HG02623 (cell line): Measurements from ENCODE around the gene UNC5B.

Source experiments
- ATAC-seq: cut with Tn5 transposase; IDR thresholded peaks from one replicate; pipeline ENCODE4 v1.9.1; 2021; ENCODE audit warnings: moderate library complexity; ENCODE audit not compliant: unreplicated experiment

The UNC5B gene

DNA sequence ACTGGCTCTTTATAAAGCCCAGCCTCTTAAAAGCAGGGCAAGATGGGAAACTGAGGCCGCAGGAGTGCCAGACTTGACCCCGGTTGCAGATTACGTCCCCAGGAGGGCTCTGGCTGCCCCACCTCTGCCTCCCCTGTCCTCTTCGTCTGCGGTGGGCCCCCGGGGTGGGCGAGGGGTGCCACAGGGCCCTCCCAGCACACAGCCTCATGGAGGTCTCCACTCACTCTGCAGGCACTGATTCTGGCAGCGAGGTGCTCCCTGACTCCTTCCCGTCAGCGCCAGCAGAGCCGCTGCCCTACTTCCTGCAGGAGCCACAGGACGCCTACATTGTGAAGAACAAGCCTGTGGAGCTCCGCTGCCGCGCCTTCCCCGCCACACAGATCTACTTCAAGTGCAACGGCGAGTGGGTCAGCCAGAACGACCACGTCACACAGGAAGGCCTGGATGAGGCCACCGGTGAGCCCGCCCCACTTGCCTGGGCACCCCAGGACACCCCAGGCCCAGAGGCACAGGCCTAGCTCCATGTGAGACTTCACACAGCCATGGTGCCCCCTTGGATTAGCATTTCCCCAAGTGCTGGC is 67.3 kb downstream of the UNC5B start:
- no peak for ATAC-seq

GRCh38 chr10:71280216-71280615 is 67.8 kb downstream of the UNC5B start:
- ATAC-seq = no peak

DNA sequence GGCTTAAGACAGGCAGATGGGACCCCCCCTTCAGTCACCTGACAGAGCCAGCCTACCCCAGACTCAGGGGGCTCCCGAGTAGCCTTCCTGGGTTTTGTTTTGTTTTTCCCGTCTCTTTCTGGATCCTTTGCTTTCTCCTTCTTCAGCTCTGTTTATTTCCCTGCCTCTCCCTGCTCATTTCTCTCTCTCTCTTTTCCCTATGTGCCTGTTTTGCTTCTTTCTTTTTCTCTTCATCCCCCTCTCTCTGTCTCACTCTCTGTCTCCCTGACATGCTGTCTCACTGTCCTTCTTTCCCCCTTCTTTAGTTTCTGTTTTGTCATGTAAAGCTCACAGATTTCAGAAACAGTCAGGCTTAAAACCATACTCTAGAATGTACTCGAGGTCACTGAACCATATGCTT is 68.5 kb downstream of the UNC5B start:
- no peak for ATAC-seq

DNA sequence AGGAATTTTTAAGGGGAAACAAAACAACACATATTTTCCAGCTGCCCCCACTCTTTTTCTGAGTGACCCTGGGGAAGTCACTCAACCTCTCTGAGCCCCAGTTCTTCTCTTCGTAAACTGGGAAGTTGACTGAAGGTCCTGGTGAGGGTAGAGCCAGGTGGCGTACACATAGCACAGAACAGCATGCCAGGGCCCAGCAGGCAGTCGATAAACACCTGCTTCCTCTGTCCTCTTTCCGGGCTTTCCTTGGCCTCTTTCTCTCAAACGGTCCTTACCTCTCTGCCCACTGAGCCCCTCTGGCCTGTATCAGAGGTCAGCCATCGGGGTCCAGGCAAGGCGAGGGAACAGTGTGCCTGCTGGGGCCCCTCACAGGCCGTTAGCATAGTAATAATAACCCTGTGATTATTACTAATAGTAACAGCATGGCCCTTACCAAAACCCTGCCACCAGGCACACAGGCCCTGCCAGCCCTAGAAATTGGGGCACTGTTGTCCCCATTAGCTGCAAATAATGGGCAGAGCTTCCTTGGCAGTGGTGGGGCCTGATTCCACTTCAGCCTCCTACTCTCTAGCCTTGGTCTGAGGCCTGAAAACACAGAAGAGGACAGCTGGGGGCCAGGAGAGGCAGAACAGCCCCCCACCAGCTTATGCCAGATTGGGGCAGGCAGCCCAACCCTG is 69.4 kb downstream of the UNC5B start:
- no peak for ATAC-seq

GRCh38 chr10:71282323-71282680 is 69.9 kb downstream of the UNC5B start:
- ATAC-seq = no peak

DNA sequence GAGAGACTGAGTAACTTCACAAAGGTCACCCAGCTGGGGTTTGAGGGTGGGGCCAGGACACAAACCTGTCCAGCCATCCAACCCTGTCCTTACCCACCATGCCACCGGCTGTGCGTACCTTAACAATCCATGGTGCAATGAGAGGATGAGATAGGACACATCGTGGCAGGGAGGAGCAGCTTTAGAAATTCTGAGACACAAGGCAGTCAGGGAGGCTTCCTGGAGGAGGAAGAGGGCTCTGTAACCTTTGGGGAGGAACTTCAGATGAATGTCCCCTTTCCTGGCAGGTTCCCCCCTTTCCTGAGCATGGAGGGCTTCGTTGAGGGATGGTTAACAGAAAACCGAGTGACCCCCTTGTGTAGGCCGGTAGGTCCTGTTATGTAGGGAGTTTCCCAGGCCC is 71.0 kb downstream of the UNC5B start:
- no peak for ATAC-seq

GRCh38 chr10:71283876-71284275 is 71.5 kb downstream of the UNC5B start:
- ATAC-seq = no peak

- ATAC-seq = no peak
Observed at GRCh38 chr10:71284544-71285179, 72.3 kb downstream of the UNC5B start.

DNA sequence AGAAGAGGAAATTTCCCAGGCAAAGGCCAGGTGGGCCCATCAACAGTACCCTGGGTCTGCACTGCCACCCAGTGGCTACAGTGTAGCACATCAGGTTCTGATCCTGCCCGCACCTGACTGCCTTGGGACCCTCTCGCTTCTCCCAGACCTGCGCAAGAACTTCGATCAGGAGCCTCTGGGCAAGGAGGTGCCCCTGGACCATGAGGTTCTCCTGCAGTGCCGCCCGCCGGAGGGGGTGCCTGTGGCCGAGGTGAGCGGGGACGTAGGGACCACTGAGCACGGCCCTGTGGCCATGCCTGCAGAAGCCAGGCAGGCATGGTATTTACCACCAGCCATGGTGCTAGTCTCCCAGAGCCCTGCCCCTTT is 72.8 kb downstream of the UNC5B start:
- no peak for ATAC-seq

- no peak for ATAC-seq
Observed at GRCh38 chr10:71285986-71286385, 73.6 kb downstream of the UNC5B start.

DNA sequence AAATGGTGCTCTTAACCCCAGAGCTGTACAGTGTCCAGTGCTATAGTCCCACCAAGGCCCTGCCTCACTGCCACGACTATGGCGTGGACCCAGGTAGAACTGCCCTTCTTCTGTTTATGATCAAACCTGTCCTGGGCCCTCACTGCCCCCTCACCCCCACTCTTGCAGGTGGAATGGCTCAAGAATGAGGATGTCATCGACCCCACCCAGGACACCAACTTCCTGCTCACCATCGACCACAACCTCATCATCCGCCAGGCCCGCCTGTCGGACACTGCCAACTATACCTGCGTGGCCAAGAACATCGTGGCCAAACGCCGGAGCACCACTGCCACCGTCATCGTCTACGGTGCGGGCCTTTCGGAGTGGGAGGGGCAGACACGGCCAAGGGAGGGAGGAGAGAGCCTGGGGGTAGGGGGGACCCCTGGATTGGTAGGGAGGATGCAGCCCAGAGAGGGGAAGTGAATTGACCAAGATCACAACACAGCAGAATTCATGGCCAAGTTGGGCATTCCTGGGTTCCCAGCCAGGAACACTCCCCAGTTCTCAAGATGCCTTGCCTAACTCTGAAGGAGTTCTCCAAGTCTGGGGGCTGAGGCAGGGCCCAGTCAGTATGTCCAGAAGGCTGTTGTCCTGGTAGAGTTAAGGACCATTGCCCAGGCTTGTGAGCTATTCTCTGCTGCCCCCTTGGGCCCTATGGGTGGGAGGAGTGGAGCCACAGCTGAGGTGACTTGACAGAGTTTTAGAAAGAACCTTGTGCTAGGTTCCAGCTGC is 74.3 kb downstream of the UNC5B start:
- no peak for ATAC-seq

- no peak for ATAC-seq
Observed at GRCh38 chr10:71287456-71287855, 75.1 kb downstream of the UNC5B start.

DNA sequence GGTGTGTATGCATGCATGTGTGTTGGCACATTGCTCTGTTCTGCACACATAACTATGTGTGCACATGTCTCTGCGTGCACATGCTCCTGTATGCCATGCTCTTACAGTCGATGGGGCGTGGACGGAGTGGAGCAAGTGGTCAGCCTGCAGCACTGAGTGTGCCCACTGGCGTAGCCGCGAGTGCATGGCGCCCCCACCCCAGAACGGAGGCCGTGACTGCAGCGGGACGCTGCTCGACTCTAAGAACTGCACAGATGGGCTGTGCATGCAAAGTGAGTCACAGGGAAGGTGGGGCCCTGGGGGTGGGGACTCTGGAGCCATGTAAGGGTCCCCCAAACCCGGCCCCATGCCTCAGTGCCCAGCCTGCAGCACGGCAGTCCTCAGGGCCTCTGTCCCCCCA is 76.1 kb downstream of the UNC5B start:
- ATAC-seq = no peak

- ATAC-seq = no peak
Observed at GRCh38 chr10:71289421-71290130, 77.2 kb downstream of the UNC5B start.

- ATAC-seq = no peak
Observed at GRCh38 chr10:71290331-71290730, 78.0 kb downstream of the UNC5B start.

GRCh38 chr10:71290806-71291527 is 78.6 kb downstream of the UNC5B start:
- no peak for ATAC-seq

DNA sequence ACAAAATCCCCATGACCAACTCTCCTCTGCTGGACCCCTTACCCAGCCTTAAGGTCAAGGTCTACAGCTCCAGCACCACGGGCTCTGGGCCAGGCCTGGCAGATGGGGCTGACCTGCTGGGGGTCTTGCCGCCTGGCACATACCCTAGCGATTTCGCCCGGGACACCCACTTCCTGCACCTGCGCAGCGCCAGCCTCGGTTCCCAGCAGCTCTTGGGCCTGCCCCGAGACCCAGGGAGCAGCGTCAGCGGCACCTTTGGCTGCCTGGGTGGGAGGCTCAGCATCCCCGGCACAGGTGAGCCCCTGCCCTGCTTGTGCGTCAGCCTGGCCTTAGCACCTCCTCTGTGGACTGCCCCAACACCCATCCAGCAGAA is 79.1 kb downstream of the UNC5B start:
- ATAC-seq = no peak

DNA sequence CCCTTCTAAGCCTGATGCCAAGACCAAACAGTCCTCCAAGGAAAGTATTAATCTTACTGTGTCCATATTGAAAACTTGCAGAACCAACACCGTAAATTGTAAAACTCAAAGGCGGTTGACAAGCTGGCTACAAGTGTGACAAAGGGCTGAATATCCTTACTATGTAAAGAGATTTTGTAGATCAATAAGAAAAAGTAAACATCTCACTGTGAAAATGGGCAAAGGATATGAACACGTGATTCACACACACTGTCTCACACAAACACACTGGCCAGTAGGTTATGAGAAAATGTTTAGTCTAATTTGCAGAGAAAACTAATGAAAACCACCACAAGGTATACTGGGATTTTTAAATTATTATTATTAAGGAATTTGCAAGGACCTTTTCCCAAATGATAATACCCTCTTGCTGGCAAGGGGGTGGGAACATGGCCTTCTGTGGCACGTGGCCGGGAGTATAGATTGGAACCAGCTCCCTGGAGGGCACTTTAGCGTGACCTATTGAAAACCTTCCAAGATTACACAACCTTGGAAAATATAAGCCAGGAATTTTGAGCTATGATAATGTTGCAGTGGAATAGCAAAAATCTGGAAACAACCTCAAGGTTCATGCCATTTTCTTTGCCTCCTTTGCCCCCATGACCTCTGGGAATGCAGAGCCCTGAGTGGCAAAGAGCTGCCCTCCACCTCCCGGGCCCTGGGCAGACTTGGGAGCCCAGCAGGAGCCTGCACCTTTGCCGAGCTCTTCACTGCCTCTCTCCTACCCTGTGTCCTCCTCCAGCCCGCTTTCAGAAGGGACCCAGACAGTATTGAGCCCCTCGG is 80.5 kb downstream of the UNC5B start:
- no peak for ATAC-seq

GRCh38 chr10:71293446-71294084 is 81.2 kb downstream of the UNC5B start:
- no peak for ATAC-seq
